ENCODE measurements around the gene TAF4.

Gene TAF4

GRCh38 chr20:61978491-61978890 is 87.2 kb downstream of the TAF4 start:
- H3K4me3 ChIP-seq (ENCODE audit: low read depth, low read length), result no peak overlapping the region
- TF ChIP-seq, protein P1, sequence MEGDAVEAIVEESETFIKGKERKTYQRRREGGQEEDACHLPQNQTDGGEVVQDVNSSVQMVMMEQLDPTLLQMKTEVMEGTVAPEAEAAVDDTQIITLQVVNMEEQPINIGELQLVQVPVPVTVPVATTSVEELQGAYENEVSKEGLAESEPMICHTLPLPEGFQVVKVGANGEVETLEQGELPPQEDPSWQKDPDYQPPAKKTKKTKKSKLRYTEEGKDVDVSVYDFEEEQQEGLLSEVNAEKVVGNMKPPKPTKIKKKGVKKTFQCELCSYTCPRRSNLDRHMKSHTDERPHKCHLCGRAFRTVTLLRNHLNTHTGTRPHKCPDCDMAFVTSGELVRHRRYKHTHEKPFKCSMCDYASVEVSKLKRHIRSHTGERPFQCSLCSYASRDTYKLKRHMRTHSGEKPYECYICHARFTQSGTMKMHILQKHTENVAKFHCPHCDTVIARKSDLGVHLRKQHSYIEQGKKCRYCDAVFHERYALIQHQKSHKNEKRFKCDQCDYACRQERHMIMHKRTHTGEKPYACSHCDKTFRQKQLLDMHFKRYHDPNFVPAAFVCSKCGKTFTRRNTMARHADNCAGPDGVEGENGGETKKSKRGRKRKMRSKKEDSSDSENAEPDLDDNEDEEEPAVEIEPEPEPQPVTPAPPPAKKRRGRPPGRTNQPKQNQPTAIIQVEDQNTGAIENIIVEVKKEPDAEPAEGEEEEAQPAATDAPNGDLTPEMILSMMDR (IDR thresholded peaks at IDR 0.05; ENCODE audit: low read depth, low read length, missing control alignments), result no peak
- DNase-seq (ENCODE audit: low read depth), result no peak

DNA sequence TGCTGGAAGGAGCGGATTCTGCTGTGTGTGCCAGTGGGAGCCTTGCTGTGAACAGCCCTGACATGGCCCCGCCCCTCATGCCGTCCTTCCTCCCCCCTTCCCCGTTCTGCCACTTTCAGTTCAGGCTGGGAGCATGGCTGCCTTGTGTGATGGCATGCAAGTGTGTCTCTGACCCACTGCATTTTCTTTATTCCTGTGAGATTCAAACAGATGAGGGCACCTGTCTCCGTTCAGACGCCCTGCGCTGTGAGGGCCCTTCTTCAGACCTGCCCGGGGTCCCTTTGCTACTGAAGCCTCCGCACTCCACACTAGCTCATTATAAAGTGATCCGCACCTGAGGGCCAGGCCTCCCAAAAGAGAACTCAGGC is 88.3 kb downstream of the TAF4 start:
- no peak for DNase-seq (ENCODE audit: low read depth)
- TF ChIP-seq, protein P1 (IDR thresholded peaks at IDR 0.05; ENCODE audit: low read depth, low read length, missing control alignments), result no peak
- no peak overlapping the region for H3K4me3 ChIP-seq (ENCODE audit: low read depth, low read length)

DNA sequence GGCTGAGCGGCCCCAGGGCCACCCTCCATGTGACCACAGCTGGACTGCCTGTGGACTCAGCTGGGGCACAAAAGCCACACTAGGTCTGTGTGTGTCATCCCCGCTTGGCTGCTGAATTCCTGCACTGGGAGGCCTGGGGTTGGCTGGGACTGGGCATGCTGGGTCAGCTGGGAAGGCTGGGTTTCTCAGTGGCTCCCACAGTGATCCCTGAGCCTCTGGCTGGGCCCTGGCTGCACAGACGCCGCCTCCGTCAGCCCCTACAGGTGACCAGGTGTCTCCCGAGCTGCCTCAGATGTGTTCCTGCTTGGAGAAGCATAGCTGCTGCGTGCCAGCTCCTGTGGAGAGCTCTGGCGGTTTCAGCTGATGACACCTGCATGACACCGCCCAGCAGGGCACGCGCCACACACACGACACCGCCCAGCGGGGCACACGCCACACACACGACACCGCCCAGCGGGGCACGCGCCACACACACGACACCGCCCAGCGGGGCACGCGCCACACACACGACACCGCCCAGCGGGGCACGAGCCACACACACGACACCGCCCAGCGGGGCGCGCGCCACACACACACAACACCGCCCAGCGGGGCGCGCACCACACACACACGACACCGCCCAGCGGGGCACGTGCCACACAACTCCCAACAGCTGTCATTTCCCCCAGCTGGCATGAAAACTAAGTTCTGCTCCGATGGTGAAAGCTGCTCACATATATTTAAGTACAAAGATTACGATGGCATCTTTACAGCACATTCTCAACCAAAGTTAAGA is 88.8 kb downstream of the TAF4 start:
- DNase-seq (ENCODE audit: low read depth), result no peak
- no peak overlapping the region for H3K4me3 ChIP-seq (ENCODE audit: low read depth, low read length)

GRCh38 chr20:61976263-61976643 is 89.4 kb downstream of the TAF4 start:
- DNase-seq (ENCODE audit: low read depth), result no peak
- H3K4me3 ChIP-seq (ENCODE audit: low read depth, low read length), result no peak overlapping the region
- TF ChIP-seq, protein P1 (IDR thresholded peaks at IDR 0.05; ENCODE audit: low read depth, low read length, missing control alignments), result no peak

More for the DNA sequence above, 88.8 kb downstream of the TAF4 start:
- TF ChIP-seq, protein P1 (IDR thresholded peaks at IDR 0.05; ENCODE audit: low read depth, low read length, missing control alignments), result no peak

DNA sequence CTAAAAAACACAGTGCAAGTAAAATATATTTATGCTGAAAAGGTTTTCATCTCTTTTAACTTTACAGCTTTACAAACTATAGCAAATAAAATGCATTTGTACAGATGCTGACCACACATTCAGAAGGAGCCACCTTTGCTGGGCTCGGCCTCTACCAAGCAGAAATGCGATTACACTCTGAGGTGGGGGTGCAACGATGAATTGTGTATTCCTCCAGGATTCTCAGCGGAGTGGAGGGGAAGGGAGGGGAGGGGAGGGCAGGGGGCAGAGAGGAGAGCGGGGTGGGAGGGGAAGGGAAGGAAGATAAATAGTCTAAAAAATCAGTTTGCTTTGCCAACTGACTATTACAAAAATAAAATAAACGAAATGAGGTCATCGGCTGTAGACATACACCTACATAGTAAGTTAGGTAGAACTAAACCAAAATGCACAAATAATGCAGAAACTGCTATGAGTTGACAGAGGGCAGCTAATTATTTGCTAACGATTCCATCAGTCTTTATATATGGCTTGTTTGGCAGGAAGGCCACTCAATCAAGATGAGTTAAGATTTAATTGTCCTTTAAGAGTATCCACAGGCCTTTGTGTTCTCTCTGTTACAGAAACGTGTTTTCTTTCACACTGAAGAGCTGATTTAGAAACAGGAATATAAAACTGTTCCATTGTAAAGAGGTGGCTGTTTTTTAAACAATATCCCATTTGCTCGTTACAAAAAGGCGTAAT is 90.1 kb downstream of the TAF4 start:
- H3K4me3 ChIP-seq (ENCODE audit: low read depth, low read length), result no peak overlapping the region
- TF ChIP-seq, protein P1 (IDR thresholded peaks at IDR 0.05; ENCODE audit: low read depth, low read length, missing control alignments), result no peak
- DNase-seq (ENCODE audit: low read depth), result no peak

DNA sequence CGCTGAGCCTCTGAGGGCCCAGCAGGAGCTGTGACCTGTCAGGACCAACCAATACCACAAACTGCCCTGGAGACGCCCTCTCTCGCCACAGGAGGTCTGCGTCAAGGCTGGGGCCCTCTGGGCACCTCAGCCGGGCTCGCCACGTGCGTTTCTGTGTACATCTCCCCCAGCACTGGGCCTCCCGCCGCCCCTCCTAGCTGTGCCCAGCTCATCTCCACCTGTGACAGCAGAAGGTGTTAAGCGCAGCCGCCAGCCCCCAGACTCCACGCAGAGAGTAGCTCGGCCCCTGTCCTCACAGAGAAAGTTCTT is 91.4 kb downstream of the TAF4 start:
- TF ChIP-seq, protein P1 (IDR thresholded peaks at IDR 0.05; ENCODE audit: low read depth, low read length, missing control alignments), result no peak
- DNase-seq (ENCODE audit: low read depth), result no peak
- H3K4me3 ChIP-seq (ENCODE audit: low read depth, low read length), result no peak overlapping the region

All from GM12864 (cell line).